Stimulated activated CD4-positive, alpha-beta T cell treated with anti-CD3 and anti-CD28 coated beads, Interleukin-12 subunit alpha, Interleukin-12 subunit beta, amount 100 ng/mL, for 24 hours (primary cell): Measurements from ENCODE around the gene SLC13A5.
A peak's percentile ranks its signal among the peaks of the same experiment; 100 is the strongest.
"Not testable (repeated sequence)": the region's sequence is repeated elsewhere in the genome, so short reads cannot be mapped to it uniquely, and the experiment has no call there.

Experiments
- DNase-seq, 2 experiments: peaks; one replicate each; pipeline ENCODE4 v3.0.0-alpha.2; 2020; ENCODE audit warnings: low read depth in 2 of 2

The SLC13A5 gene

DNA sequence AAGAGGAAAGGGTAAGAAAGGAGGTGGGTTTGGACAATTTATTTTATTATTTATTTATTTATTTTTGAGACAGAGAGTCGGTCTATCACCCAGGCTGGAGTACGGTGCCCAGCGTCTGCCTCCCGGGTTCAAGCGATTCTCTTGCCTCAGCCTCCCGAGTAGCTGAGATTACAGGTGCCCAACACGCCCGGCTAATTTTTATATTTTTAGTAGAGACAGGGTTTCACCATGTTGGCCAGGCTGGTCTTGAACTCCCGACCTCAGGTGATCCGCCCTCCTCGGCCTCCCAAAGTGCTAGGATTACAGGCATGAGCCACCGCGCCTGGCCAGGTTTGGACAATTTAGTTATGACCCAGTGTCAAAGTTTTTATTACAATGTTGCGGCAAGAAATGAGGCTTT, 50.0 kb downstream of the SLC13A5 start:
- DNase-seq = not testable (repeated sequence)

DNA sequence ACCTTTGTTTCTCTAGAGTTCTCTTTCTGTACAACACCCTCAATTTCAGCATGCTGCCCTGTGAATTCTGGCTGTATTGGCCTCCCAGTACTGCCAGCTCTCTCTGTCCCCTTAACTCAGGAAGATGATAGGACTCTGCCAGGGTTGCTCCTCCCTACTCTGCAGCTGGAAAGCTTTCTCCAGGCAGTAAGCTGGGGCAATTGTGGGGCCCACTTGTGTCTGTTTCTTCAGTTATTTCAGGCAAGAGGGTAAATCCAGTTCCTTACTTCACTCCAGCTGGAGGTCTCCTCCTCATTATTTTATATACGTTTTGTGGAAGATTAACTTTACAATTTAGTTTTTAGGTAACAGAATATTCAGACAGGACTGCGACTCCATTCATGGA, 51.7 kb downstream of the SLC13A5 start:
- DNase-seq = no peak

- no peak for DNase-seq
Observed at GRCh38 chr17:6660805-6661463, 52.2 kb downstream of the SLC13A5 start.

GRCh38 chr17:6660101-6660500, 53.1 kb downstream of the SLC13A5 start:
- no peak for DNase-seq

GRCh38 chr17:6658411-6658810, 54.8 kb downstream of the SLC13A5 start:
- DNase-seq = not testable (repeated sequence)

DNA sequence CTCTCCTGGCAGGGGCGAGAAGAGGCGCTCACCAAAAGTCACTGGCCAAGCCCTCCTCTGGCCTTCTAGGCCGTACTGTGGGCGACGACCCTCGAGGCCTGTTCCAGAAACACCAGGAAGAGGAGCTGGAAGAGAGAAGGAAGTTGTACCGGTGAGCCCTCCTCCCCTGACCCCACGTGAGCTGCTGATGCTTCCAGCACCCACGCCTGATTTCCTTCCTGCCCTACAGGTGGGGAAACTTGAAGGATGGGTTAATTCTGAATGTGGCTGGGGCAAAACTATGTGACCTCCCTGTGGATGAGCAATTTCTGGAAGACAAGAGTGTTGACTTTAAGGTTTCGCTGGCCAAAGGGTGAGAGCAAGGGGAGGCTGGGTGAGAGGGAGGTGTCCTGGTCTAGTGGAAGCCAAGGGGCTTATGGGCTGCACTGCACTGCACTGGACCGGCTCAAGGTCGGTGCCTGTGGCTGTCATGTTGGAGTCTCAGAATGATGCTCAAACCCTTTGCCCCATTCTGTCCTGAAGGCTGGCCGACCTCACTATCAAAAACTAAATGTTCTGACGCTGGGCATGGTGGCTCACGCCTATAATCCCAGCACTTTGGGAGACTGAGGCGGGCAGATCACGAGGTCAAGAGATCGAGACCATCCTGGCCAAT, 55.4 kb downstream of the SLC13A5 start:
- no peak for DNase-seq

DNA sequence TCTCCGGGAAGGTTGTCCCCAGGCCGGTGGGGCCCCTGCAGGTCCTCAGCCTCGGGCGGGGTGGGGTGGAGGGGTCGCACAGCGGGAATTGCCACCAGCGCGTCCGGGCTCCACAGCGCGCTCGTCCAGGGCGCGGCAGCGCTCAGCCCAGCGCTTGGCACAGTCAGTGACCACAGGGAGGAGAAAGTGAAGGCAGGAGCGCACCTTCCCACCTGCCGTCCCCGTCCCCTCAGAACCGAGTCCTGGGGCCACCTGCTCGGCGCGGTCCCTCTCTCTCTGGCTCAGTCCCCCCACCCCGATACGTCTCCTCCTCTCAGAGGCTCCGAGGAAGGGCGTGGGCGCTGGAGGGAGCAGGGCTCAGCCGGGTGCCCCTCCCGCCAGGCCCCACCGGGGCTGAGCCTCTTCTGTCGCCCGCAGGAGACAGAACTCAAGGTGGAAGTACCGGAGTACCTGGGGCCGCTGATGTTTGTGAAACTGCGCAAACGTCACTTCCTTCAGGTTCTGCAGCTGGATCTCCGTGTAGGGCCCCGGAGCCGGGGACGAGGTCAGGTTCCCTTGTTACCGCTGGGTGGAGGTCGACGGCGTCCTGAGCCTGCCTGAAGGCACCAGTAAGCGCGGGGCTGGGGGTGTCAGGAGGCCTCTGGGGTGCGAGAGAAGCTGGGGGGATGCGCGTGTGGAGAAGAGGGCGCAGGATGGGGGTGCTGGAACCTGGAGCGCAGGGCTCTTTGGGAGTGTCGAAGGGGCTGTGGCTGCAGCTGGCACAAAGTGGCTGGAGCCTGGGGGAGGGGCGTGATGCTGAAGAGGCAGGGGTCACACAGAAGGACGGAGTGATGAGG, 56.2 kb downstream of the SLC13A5 start:
- not testable (repeated sequence) for DNase-seq

DNA sequence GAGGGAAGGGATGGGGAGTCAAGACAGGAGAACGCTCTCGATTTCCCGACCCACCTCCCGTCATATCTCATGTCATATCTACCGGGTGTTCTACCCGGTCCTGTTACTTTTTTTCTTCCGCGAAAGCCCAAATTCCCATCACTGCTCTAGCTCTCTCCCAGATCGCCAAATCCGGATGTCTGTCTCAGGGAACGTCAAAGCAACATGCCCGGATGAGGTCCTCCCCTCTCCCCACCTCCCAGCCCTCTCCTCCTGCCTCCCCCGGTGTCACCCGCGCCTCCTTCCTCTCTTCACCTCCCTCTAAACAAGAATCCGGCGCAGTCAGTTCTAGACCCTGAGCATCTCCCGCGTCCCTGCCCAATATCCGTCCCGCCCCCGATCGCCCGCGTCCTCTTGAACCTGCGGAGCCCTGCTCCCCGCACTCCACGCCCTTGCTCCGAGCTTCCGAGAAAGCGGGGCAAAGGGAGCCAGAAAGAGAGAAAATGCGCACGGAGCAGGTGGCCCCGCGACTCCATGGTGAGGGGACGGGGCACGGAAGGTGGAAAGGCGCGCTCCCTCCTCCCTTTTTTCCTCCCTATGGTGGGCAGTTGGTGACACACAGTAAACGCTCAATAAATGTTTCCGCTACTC, 57.3 kb downstream of the SLC13A5 start:
- DNase-seq = not testable (repeated sequence)

GRCh38 chr17:6654841-6655731, 58.1 kb downstream of the SLC13A5 start:
- no peak for DNase-seq

GRCh38 chr17:6651919-6652452, 61.2 kb downstream of the SLC13A5 start:
- DNase-seq = no peak

- DNase-seq = peak; percentile 92 to 93
Observed at GRCh38 chr17:6651354-6651918, 61.7 kb downstream of the SLC13A5 start, which contains the start of the genes C17orf100 and MED31. Gene C17orf100 (plus strand): TSS chr17:6651762. CDS start chr17:6651914, 152 bp downstream. Gene MED31 (minus strand): TSS chr17:6651605. CDS start chr17:6651528, 77 bp downstream.

GRCh38 chr17:6648181-6648580, 65.0 kb downstream of the SLC13A5 start:
- DNase-seq = no peak

DNA sequence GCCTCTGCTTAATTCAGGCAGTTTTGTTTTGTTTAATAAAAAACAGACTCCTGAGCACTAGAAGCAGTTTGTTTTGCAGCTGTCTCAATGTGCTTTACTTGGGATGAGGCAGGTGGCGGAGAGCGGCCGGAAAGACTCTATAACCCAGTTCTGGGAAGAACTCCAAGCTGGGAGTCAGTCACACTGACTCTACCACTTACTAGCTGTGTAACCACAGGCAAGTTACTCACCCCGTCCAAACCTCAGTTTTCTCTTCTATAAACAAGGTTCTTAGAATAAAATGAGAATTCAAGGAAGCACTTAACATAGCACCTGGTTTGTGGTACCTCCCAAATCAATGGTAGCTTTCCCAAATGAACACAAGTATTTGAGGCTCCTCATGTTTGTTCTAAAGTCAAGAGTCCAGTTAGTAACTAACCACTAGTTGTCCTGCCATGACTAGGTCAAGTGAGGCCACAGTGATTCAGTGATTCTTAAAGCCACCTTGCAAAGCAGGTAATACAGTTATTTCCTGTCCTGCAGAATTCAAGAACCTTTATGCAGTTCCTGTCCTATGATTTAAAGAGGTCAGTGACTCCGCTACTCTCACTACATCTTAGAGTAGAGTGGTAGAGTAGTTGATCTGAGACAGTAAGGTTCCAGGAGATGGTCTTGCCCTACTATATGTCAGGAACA, 69.6 kb downstream of the SLC13A5 start:
- no peak for DNase-seq

GRCh38 chr17:6642592-6642991, 70.6 kb downstream of the SLC13A5 start:
- no peak for DNase-seq

DNA sequence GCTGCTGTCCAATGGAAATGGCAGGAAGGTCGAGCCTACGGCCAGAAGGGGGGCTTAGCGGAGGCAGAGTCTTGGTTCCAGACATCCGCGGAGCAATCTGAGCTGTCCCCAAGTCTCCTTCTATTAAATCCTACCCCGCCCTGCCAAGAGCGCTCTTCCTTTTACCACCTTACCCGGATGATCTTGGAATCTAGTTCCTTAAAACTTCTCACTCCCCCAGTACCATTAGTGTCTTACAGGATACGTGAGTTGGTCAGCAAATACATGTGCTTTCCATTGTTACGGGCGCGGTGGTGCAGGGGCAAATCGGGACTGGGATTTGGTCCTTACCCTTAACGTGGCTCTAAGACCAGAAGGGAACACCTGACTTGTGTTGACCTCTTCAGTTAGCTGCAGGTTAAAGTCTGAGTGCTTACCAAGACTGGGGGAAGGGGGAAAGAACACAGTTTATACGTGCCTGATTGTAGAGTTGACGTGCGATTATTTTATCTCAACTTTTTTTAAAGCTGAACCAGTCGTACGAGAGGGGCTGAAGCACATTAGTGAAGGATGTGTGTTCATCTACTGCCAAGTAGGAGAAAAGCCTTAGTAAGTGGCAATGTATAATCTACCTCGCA, 71.8 kb downstream of the SLC13A5 start:
- DNase-seq = no peak

DNA sequence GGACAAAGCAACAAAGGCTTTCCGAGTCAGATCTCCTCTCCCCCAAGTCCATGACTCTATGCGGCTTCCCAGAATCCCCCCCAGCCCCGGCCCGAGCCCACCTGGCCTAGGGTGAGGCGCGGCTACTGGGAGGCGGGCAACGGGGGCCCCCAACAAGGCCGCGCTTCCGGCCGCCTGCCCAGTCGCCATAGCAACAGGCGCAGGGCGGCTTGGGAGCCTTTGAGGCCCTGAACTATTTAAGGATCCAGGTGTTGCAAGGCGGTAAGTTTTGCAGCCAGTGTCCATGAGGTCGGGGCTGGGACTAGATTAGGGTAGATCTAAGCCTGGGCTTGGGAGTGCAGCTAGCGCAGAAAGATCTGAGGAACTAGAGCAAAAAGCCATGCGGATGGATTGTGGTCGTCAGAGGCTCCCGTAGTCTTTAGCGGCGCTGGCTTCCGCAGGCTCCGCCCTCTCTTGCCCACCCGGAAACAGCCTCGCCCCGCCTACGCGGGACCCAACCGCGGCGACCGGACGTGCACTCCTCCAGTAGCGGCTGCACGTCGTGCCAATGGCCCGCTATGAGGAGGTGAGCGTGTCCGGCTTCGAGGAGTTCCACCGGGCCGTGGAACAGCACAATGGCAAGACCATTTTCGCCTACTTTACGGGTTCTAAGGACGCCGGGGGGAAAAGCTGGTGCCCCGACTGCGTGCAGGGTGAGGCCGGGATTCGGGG, 72.5 kb downstream of the SLC13A5 start, which contains the start of the genes KIAA0753 and TXNDC17:
KIAA0753 (minus strand) TSS at position 176 of the 711 bp plus-strand sequence. CDS start 5,608 bp downstream, outside the sequence.
TXNDC17 (plus strand) TSS at position 525 of the 711 bp plus-strand sequence; CDS start at position 548, 23 bp downstream.
- peak; percentile 88 to 93 for DNase-seq

DNA sequence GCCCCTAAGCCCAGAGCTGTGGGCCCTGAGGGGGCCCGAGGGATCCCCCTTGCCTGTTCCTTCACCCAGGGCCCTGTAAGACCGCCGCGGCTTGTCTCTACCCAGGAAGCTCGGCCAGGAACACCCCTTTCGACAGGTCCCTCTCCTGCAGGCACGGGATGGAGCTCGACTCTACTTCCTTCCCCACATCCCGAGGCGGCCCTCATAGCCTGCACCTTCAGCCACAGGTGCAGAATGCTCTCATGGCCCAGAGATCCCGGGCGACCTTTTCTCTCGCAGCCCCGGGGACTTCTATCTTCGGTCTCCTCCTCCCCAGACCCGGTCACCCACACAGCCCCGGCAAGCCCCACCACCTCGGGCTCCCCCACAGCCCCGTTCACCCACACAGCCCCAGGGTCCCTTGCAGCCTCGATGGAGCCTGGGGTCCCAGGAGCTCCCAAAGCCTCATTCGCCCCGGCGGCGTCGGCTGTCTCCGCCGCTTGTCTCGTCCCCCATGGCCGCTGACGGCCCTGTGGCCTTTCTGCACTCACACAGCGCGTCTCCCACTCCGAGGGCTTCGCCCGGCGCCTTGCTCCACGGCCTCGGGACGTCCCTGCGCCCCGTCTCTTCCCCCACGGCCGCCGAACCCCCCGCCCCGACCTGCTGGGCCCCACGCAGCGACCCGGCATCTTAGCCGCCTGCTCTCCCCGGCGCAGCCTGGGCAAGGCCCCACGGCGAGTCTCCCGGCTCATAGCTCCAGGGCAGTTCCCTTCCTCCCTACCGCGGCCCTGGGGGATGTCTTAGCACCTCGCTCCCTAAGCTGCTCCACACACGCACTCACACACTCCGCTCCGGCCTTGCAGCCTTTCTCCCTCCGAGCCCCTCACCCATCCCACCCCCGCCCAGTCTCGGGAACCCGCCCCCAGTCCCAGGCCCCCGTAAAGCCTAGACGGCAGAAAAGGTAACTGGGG, 73.3 kb downstream of the SLC13A5 start:
- DNase-seq = no peak
